ENCODE data around the gene OGT.

DNA sequence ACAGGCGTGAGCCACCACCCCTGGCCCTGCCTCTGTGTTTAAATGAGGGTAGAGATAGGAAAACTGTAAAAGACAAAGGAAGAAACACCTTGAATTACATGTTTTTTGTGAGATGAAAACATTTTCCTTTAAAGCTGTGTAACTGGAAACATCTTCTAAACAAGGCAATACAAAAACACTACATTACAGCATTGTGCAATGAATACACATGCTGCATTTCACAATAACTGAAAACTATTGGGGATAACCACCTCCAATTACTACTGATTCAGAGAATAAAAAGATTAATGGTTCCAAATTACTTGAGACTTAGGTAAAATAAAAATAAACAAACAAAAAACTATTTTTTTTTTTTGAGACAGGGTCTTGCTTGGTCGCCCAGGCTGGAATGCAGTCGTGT, 7.6 kb upstream of the OGT start:
- TF ChIP-seq EP300 (IDR thresholded peaks at IDR 0.05) (no peak), POLR2A (IDR thresholded peaks at IDR 0.05) (no peak), POLR2AphosphoS5 (IDR thresholded peaks at IDR 0.05) (no peak)

Measured in gastroesophageal sphincter (tissue), 2 donors.